ENCODE results near the gene RAB25.

Gene RAB25

DNA sequence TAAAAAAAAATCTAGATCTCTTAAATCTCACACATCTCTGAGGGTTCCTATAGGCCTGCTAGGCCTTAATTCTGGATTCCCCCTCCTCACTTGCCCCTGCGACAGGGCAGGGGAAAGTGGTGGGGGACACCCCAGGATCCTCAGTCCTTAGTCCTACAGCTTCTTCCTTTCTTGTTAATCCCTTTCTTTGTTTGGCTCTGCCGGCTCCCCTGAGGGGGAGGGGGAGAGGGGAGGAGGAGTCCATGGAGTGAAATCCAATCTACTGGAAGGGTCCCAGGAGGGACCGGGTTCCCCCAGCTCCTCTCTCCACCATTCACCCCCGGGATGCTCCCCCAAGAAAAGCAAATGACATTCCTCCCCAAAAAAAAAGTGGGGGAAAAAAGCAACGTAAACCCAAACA lies 12.8 kb downstream of the RAB25 start:
- TF ChIP-seq TAF1 (IDR thresholded peaks at IDR 0.05; ENCODE audit: borderline replicate concordance, insufficient read depth, low read length) (no peak), SIN3A (IDR thresholded peaks at IDR 0.05; ENCODE audit: borderline replicate concordance, insufficient read depth, low read length) (no peak), FOXP2 (optimal IDR thresholded peaks at IDR 0.05; ENCODE audit: borderline replicate concordance, extremely low read depth, extremely low read length, insufficient read depth) (no peak), POLR2AphosphoS5 (IDR thresholded peaks at IDR 0.05; ENCODE audit: low read depth, low read length) (no peak)
- TF ChIP-seq, protein P1, sequence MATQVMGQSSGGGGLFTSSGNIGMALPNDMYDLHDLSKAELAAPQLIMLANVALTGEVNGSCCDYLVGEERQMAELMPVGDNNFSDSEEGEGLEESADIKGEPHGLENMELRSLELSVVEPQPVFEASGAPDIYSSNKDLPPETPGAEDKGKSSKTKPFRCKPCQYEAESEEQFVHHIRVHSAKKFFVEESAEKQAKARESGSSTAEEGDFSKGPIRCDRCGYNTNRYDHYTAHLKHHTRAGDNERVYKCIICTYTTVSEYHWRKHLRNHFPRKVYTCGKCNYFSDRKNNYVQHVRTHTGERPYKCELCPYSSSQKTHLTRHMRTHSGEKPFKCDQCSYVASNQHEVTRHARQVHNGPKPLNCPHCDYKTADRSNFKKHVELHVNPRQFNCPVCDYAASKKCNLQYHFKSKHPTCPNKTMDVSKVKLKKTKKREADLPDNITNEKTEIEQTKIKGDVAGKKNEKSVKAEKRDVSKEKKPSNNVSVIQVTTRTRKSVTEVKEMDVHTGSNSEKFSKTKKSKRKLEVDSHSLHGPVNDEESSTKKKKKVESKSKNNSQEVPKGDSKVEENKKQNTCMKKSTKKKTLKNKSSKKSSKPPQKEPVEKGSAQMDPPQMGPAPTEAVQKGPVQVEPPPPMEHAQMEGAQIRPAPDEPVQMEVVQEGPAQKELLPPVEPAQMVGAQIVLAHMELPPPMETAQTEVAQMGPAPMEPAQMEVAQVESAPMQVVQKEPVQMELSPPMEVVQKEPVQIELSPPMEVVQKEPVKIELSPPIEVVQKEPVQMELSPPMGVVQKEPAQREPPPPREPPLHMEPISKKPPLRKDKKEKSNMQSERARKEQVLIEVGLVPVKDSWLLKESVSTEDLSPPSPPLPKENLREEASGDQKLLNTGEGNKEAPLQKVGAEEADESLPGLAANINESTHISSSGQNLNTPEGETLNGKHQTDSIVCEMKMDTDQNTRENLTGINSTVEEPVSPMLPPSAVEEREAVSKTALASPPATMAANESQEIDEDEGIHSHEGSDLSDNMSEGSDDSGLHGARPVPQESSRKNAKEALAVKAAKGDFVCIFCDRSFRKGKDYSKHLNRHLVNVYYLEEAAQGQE (IDR thresholded peaks at IDR 0.05; ENCODE audit: insufficient read depth in 1 of 2, low read depth in 2 of 2, low read length in 2 of 2): no peak

DNA sequence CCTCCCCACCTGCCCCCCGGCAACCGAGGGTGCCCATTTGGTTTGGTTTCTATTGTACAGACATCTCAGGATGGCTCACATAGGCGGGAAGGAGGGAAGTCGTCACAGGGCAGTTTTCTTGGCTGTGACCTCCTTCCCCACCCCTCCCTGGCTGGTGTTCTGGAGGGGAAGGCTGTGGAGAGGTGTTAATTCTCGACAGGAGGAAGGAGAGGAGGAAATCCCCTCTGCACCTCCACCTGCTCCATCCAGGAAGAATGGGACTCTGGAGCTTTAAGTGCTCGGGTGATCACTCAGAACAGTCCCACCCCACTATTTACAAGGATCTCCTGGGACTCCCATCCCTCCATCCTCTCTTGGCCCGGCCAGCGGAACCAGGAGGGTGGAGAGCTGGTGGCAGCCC lies 13.7 kb downstream of the RAB25 start:
- no peak for TF ChIP-seq SIN3A (IDR thresholded peaks at IDR 0.05; ENCODE audit: borderline replicate concordance, insufficient read depth, low read length)
- no peak for TF ChIP-seq TAF1 (IDR thresholded peaks at IDR 0.05; ENCODE audit: borderline replicate concordance, insufficient read depth, low read length)
- no peak for TF ChIP-seq POLR2AphosphoS5 (IDR thresholded peaks at IDR 0.05; ENCODE audit: low read depth, low read length)
- TF ChIP-seq, protein P1 (IDR thresholded peaks at IDR 0.05; ENCODE audit: insufficient read depth in 1 of 2, low read depth in 2 of 2, low read length in 2 of 2): no peak
- no peak for TF ChIP-seq FOXP2 (optimal IDR thresholded peaks at IDR 0.05; ENCODE audit: borderline replicate concordance, extremely low read depth, extremely low read length, insufficient read depth)

DNA sequence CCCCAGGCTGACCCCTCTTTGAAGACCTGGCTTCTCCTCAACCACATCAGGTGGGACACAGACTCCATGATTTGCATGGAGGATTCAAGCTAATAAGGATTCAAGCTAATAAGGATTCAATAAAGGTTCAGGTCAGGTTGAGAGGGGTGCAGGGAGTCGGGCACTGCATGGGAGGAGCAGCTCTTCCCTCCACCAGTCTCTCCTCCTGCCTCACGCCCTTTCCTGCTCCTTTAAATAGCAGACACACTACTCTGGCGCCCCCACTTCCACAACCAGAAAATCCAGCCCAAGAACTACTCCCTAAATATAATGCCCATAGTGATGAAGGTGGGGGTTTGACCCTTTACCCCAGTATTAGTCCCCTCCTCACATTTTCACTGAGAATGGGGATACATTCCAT lies 14.2 kb downstream of the RAB25 start:
- TF ChIP-seq POLR2AphosphoS5 (IDR thresholded peaks at IDR 0.05; ENCODE audit: low read depth, low read length) (no peak), FOXP2 (optimal IDR thresholded peaks at IDR 0.05; ENCODE audit: borderline replicate concordance, extremely low read depth, extremely low read length, insufficient read depth) (no peak), SIN3A (IDR thresholded peaks at IDR 0.05; ENCODE audit: borderline replicate concordance, insufficient read depth, low read length) (no peak), TAF1 (IDR thresholded peaks at IDR 0.05; ENCODE audit: borderline replicate concordance, insufficient read depth, low read length) (no peak)
- TF ChIP-seq, protein P1 (IDR thresholded peaks at IDR 0.05; ENCODE audit: insufficient read depth in 1 of 2, low read depth in 2 of 2, low read length in 2 of 2): no peak

DNA sequence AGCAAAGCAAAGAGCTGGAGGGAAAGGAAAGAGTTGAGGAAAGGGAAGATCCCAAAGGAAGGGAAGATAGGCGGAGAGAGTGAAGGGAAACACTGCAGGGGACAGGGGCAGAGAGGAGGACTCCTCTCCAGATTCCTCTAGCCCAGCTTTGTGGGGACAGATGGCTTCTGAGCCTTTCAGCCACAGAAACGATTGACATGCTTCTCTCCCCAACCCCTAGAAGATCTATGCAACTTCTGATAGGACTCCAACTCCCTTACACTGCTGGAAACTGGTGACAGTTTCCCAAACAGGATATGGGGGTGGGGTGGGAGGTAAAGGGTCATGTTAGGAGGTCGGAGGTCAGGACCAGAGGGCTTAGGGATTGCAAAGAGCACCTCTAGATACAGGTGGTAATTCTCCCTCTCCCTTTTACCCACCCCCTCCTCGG lies 14.8 kb downstream of the RAB25 start:
- TF ChIP-seq TAF1 (IDR thresholded peaks at IDR 0.05; ENCODE audit: borderline replicate concordance, insufficient read depth, low read length): no peak
- TF ChIP-seq, protein P1 (IDR thresholded peaks at IDR 0.05; ENCODE audit: insufficient read depth in 1 of 2, low read depth in 2 of 2, low read length in 2 of 2): no peak
- no peak for TF ChIP-seq SIN3A (IDR thresholded peaks at IDR 0.05; ENCODE audit: borderline replicate concordance, insufficient read depth, low read length)
- TF ChIP-seq POLR2AphosphoS5 (IDR thresholded peaks at IDR 0.05; ENCODE audit: low read depth, low read length): no peak
- TF ChIP-seq FOXP2 (optimal IDR thresholded peaks at IDR 0.05; ENCODE audit: borderline replicate concordance, extremely low read depth, extremely low read length, insufficient read depth): no peak

Data from PFSK-1 (cell line).